ENCODE measurements around the gene UGT1A8. TPM values are rescaled to one million over a fixed set of nuclear protein-coding genes. Genes with fewer than 3 reads are reported as not detected.

Gene UGT1A8
- total RNA-seq, 2 experiments from 2014 or later = not detected

DNA sequence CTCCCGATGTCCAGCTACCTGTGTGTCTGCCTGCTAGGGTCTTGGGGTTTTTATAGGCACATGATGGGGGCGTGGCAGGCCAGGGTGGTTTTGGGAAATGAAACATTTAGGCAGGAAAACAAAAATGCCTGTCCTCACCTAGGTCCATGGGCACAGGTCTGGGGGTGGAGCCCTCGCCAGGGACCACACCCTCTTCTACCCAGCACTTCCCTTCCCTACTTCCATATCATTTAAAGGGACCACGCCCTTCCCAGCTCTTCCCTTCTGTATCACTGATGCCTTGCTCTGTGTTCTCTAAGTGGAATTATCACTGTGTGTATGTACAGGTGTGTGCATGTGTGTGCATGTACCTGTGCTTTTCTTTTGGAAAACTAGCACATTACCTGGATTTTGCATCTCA lies 149.0 kb downstream of the UGT1A8 start:
- intact Hi-C loops (cut with micrococcal nuclease) = no loop called here
- no peaks in the 10 kb centered on the region for H3K9me3 Mint-ChIP-seq
- H3K36me3 Mint-ChIP-seq = no peaks in the 10 kb centered on the region
- peaks cover 27% of the 10 kb centered on the region for H3K27me3 Mint-ChIP-seq
- no peak overlapping the region for H3K4me3 Mint-ChIP-seq
- DNase-seq = no peak
- POLR2A ChIA-PET = no interaction called here
- no peaks in the 10 kb centered on the region for H3K4me1 Mint-ChIP-seq (ENCODE audit: low read depth)
- H3K27ac Mint-ChIP-seq = no peak overlapping the region
- CTCF ChIA-PET = no interaction called here

DNA sequence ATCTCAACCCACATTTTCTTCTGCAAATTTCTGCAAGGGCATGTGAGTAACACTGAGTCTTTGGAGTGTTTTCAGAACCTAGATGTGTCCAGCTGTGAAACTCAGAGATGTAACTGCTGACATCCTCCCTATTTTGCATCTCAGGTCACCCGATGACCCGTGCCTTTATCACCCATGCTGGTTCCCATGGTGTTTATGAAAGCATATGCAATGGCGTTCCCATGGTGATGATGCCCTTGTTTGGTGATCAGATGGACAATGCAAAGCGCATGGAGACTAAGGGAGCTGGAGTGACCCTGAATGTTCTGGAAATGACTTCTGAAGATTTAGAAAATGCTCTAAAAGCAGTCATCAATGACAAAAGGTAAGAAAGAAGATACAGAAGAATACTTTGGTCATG lies 150.6 kb downstream of the UGT1A8 start:
- ChIA-PET POLR2A (no interaction called here), CTCF (no interaction called here)
- Mint-ChIP-seq H3K27me3 (peaks cover 25% of the 10 kb centered on the region), H3K27ac (no peak overlapping the region), H3K9me3 (no peaks in the 10 kb centered on the region), H3K4me1 (ENCODE audit: low read depth) (no peaks in the 10 kb centered on the region), H3K36me3 (no peaks in the 10 kb centered on the region), H3K4me3 (no peak overlapping the region)
- intact Hi-C loops (cut with micrococcal nuclease) = no loop called here
- DNase-seq = no peak

DNA sequence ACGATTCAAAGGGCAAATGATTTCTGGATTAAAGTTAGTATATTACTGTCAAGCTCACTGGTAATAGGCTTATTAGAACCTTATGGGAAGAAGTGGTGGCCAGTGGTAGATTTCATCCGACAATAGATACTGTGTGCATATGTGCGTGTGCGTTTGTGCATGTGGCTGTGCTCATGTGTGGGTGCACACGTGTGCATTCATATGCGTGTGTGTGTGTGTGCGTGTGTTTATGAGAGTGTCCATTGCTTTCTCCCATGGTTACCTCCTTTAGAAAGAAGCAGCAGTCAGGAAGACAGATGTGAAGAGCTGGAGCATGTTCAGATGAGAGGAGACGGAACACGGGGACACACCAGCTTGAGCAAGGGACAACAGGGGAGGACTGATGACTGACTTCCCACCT lies 151.8 kb downstream of the UGT1A8 start:
- intact Hi-C loops (cut with micrococcal nuclease) = no loop called here
- no peaks in the 10 kb centered on the region for H3K9me3 Mint-ChIP-seq
- DNase-seq = no peak
- no peaks in the 10 kb centered on the region for H3K36me3 Mint-ChIP-seq
- ChIA-PET POLR2A (no interaction called here), CTCF (no interaction called here)
- H3K27me3 Mint-ChIP-seq = peaks cover 21% of the 10 kb centered on the region
- no peaks in the 10 kb centered on the region for H3K4me1 Mint-ChIP-seq (ENCODE audit: low read depth)
- no peak overlapping the region for H3K4me3 Mint-ChIP-seq
- no peak overlapping the region for H3K27ac Mint-ChIP-seq

DNA sequence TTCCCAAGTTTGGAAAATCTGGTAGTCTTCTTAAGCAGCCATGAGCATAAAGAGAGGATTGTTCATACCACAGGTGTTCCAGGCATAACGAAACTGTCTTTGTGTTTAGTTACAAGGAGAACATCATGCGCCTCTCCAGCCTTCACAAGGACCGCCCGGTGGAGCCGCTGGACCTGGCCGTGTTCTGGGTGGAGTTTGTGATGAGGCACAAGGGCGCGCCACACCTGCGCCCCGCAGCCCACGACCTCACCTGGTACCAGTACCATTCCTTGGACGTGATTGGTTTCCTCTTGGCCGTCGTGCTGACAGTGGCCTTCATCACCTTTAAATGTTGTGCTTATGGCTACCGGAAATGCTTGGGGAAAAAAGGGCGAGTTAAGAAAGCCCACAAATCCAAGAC lies 154.7 kb downstream of the UGT1A8 start:
- no peak overlapping the region for H3K27ac Mint-ChIP-seq
- H3K36me3 Mint-ChIP-seq = no peaks in the 10 kb centered on the region
- H3K27me3 Mint-ChIP-seq = peaks cover 16% of the 10 kb centered on the region
- ChIA-PET CTCF (no interaction called here), POLR2A (no interaction called here)
- H3K4me3 Mint-ChIP-seq = no peak overlapping the region
- H3K9me3 Mint-ChIP-seq = peaks cover 16% of the 10 kb centered on the region
- H3K4me1 Mint-ChIP-seq (ENCODE audit: low read depth) = no peaks in the 10 kb centered on the region
- no peak for DNase-seq
- intact Hi-C loops (cut with micrococcal nuclease) = no loop called here

DNA sequence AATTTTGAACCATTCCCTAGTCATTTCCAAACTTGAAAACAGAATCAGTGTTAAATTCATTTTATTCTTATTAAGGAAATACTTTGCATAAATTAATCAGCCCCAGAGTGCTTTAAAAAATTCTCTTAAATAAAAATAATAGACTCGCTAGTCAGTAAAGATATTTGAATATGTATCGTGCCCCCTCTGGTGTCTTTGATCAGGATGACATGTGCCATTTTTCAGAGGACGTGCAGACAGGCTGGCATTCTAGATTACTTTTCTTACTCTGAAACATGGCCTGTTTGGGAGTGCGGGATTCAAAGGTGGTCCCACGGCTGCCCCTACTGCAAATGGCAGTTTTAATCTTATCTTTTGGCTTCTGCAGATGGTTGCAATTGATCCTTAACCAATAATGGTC lies 155.2 kb downstream of the UGT1A8 start:
- Mint-ChIP-seq H3K4me3 (no peak overlapping the region), H3K4me1 (ENCODE audit: low read depth) (no peaks in the 10 kb centered on the region), H3K27ac (no peak overlapping the region), H3K36me3 (no peaks in the 10 kb centered on the region), H3K27me3 (peaks cover 17% of the 10 kb centered on the region), H3K9me3 (peaks cover 18% of the 10 kb centered on the region)
- intact Hi-C loops (cut with micrococcal nuclease) = no loop called here
- CTCF ChIA-PET = no interaction called here
- POLR2A ChIA-PET = no interaction called here
- no peak for DNase-seq

DNA sequence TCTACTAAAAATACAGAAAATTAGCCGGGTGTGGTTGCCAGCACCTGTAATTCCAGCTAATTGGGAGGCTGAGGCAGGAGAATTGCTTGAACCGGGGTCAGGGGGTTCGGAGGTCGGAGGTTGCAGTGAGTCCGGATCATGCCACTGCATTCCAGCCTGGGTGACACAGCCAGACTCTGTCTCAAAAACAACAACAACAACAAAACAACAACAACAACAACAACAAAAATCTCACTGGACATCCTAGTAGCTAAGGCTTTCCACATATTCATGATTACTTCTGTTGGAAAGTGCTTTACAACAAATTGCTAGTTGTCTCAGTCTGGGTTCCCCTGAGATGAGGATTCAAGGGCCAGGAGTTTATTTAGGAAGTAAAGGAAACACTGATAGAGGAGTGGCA lies 156.4 kb downstream of the UGT1A8 start:
- POLR2A ChIA-PET = no interaction called here
- H3K27ac Mint-ChIP-seq = no peak overlapping the region
- H3K27me3 Mint-ChIP-seq = peaks cover 18% of the 10 kb centered on the region
- CTCF ChIA-PET = no interaction called here
- no peaks in the 10 kb centered on the region for H3K36me3 Mint-ChIP-seq
- no peak for DNase-seq
- H3K4me1 Mint-ChIP-seq (ENCODE audit: low read depth) = no peaks in the 10 kb centered on the region
- no peak overlapping the region for H3K4me3 Mint-ChIP-seq
- intact Hi-C loops (cut with micrococcal nuclease) = no loop called here
- peaks cover 18% of the 10 kb centered on the region for H3K9me3 Mint-ChIP-seq

DNA sequence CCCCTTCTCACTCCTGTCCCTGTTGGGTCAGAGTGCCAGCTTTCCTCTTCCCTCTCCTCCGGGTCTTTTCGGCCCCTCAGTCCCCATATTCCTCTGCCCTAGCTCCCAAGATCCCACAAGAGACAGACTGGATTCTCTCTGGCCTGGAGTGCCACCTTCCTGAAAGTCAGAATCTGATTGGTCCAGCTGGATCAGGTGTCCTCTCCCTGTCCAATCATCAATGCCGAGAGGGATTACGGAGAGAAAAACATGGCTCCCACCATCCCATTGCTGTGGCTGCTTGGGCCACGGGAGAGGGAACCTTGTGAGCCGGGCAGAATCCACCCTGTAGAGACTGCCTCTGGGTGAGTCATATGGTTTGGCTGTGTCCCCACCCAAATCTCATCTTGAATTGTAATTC lies 158.0 kb downstream of the UGT1A8 start:
- intact Hi-C loops (cut with micrococcal nuclease) = no loop called here
- Mint-ChIP-seq H3K4me3 (no peak overlapping the region), H3K27me3 (peaks cover 19% of the 10 kb centered on the region), H3K9me3 (peaks cover 18% of the 10 kb centered on the region), H3K27ac (no peak overlapping the region), H3K36me3 (no peaks in the 10 kb centered on the region), H3K4me1 (ENCODE audit: low read depth) (no peaks in the 10 kb centered on the region)
- no peak for DNase-seq
- CTCF ChIA-PET = no interaction called here
- POLR2A ChIA-PET = no interaction called here

DNA sequence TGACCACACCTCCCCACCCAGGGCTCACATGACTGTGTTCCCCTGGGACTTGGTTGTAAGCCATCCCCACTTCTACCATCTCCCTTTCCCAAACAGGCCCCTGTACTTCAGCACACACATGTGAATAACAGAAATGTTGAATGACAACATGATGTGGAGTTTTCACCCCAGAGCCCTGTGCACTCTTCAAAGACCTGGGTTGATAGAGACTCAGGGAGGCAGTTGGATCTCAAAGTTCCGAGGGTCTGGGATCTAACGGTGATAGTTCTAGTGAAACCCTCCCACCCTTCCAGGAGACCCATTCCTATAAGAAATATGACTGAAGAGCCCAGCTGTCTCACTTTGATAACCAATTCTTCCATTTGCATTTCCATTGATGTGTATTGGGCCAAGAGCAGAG lies 160.6 kb downstream of the UGT1A8 start, which contains the start of gene MROH2A:
MROH2A (plus strand) TSS at position 301 of the 400 bp plus-strand sequence. CDS start 1,029 bp downstream, outside the sequence.
- ChIA-PET POLR2A (no interaction called here), CTCF (no interaction called here)
- no peaks in the 10 kb centered on the region for H3K36me3 Mint-ChIP-seq
- H3K4me1 Mint-ChIP-seq (ENCODE audit: low read depth) = no peaks in the 10 kb centered on the region
- peaks cover 18% of the 10 kb centered on the region for H3K9me3 Mint-ChIP-seq
- H3K27me3 Mint-ChIP-seq = peaks cover 24% of the 10 kb centered on the region
- no peak within 1 kb of the TSS for H3K4me3 Mint-ChIP-seq
- intact Hi-C loops (cut with micrococcal nuclease) = no loop called here
- no peak within 1 kb of the TSS for H3K27ac Mint-ChIP-seq
- DNase-seq = no peak

DNA sequence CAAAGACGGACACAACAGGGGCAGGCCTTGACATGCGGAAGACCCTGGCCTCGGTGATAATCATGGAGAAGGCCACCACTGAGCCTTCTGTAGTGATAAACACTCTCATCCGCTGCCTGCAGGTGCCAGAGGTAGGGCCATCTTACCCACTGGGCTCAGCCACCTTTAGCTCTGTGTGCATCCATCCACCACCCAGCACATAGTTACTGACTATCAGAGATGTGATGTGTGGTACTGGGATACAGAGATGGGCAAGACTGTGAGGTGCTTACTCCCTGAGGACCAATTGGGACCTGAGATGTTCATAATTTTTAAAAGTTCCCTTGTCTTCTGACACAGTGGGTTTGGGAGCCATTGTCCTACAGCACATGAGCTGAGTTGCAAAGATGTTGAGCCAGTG lies 162.3 kb downstream of the UGT1A8 start:
- POLR2A ChIA-PET = interaction anchor here (0.6 kb wide), 1 partner anchor 285 kb away, joined by 3 read pairs; no protein-coding TSS in a partner anchor
- Mint-ChIP-seq H3K4me3 (no peak overlapping the region), H3K9me3 (peaks cover 18% of the 10 kb centered on the region), H3K4me1 (ENCODE audit: low read depth) (no peaks in the 10 kb centered on the region), H3K36me3 (no peaks in the 10 kb centered on the region), H3K27me3 (peaks cover 26% of the 10 kb centered on the region), H3K27ac (no peak overlapping the region)
- intact Hi-C loops (cut with micrococcal nuclease) = no loop called here
- no peak for DNase-seq
- CTCF ChIA-PET = no interaction called here

DNA sequence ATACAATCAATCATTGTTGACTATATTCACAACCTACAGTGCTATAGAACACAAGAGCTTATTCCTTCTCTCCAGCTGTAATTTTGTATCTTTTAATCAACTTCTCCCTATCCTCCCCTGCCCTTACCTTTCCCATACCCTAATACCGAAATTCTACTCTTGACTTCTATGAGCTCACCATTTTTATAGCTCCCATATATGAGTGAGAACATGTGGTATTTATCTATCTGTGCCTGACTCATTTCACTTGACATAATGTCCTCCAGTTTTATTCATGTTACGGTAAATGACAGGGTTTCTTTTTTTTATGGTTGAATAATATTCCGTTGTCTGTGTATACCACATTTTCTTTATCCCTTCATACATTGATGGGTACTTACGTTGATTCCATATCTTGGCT lies 163.3 kb downstream of the UGT1A8 start:
- peaks cover 13% of the 10 kb centered on the region for H3K9me3 Mint-ChIP-seq
- no peaks in the 10 kb centered on the region for H3K4me1 Mint-ChIP-seq (ENCODE audit: low read depth)
- intact Hi-C loops (cut with micrococcal nuclease) = no loop called here
- H3K36me3 Mint-ChIP-seq = no peaks in the 10 kb centered on the region
- CTCF ChIA-PET = no interaction called here
- no peak for DNase-seq
- POLR2A ChIA-PET = no interaction called here
- peaks cover 29% of the 10 kb centered on the region for H3K27me3 Mint-ChIP-seq
- no peak overlapping the region for H3K4me3 Mint-ChIP-seq
- no peak overlapping the region for H3K27ac Mint-ChIP-seq

DNA sequence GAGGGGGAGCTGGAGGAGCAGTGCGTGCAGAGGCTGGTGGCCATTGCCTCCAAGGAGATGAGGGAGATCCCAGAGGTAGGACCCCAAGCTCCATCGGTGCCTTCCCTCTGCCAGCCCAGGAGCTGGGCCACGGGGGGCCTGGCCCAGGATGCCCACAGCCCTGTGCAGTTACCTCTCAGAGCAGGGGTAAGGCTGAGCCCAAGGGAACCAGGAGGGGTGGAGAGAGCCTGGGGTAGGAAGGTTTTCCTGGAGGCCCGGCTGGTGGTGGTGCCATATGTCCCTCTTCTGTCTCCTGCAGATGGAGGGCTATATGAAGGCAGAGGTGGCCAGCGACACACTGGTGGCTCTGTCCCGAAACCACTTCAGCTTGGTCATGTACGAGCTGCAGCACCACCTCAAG lies 172.1 kb downstream of the UGT1A8 start:
- Mint-ChIP-seq H3K27me3 (peaks cover 10% of the 10 kb centered on the region), H3K4me1 (ENCODE audit: low read depth) (no peaks in the 10 kb centered on the region), H3K9me3 (no peaks in the 10 kb centered on the region), H3K27ac (no peak overlapping the region), H3K36me3 (no peaks in the 10 kb centered on the region), H3K4me3 (no peak overlapping the region)
- CTCF ChIA-PET = no interaction called here
- DNase-seq = no peak
- POLR2A ChIA-PET = no interaction called here
- intact Hi-C loops (cut with micrococcal nuclease) = no loop called here

DNA sequence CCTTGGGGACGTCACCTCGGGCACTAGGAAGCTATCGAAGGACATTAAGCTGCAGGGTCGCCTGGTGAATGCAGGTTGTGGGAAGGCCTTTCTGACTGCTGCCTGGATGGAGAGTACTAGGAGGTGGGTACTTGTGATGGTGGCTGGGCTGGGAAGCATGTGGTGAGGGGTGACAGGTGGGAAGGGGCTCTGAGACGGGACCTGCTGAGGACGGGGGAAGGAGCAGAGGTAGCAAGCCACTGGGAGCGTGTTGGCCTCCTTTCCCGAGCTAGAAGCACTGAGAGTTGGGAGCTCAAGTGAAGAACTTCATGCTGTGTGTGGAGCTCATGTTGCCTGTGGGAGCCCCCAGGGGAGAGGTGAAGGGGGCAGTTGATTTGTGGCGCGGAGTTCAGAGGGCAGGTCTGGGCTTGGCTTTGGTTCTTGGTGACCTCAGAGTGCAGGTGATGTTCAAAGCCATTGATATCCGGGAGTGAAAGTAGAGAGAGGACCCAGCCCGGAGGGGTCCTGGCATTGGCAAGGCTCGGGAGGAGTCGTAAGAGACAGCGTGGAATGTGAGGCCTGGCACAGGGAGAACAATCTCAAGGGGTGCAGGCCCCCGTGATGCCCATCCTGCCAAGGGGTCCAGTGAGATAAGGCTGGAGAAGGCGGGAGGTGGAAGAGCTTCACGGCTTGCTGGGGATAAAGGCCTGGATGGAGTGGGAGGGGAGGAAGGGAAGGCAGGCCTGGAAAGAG lies 173.9 kb downstream of the UGT1A8 start:
- no peaks in the 10 kb centered on the region for H3K4me1 Mint-ChIP-seq (ENCODE audit: low read depth)
- no peak for DNase-seq

DNA sequence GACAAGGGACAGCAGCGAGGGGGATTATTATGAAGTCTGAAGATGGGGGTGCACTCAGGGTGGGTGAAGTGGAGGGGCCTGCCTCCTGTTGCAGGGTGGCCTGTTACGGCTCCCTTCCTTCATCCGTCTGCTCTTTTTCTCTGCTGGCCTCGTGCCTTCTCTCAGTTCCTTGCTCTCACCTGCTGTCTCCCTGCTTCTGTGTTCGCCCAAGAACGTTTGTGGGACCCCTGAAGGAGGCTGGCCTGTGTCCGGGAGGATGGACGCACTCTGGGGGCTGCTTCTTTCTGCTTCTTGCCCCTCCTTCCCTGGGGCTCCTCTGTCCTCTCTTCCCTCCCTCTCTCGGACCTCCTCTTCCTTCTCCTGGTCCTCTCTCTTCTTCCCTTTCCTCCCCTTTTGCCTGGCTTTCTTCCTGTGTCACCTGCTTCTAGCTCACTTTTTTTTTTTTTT lies 174.5 kb downstream of the UGT1A8 start:
- ChIA-PET CTCF (no interaction called here), POLR2A (no interaction called here)
- no peak overlapping the region for H3K27ac Mint-ChIP-seq
- H3K9me3 Mint-ChIP-seq = no peaks in the 10 kb centered on the region
- intact Hi-C loops (cut with micrococcal nuclease) = no loop called here
- no peak for DNase-seq
- no peaks in the 10 kb centered on the region for H3K4me1 Mint-ChIP-seq (ENCODE audit: low read depth)
- H3K4me3 Mint-ChIP-seq = no peak overlapping the region
- H3K36me3 Mint-ChIP-seq = no peaks in the 10 kb centered on the region
- no peaks in the 10 kb centered on the region for H3K27me3 Mint-ChIP-seq

More for the DNA sequence above, 173.9 kb downstream of the UGT1A8 start:
- ChIA-PET POLR2A (no interaction called here), CTCF (interaction anchor here (0.6 kb wide), 1 partner anchor 256 kb away, joined by 3 read pairs; no protein-coding TSS in a partner anchor)
- H3K27ac Mint-ChIP-seq = no peak overlapping the region
- no peaks in the 10 kb centered on the region for H3K9me3 Mint-ChIP-seq
- peaks cover 2% of the 10 kb centered on the region for H3K27me3 Mint-ChIP-seq
- H3K36me3 Mint-ChIP-seq = no peaks in the 10 kb centered on the region
- intact Hi-C loops (cut with micrococcal nuclease) = no loop called here
- H3K4me3 Mint-ChIP-seq = no peak overlapping the region

Measured in activated CD4-positive, alpha-beta memory T cell treated with anti-CD3 and anti-CD28 coated beads for 36 hours (primary cell).